Neuron (in vitro differentiated cells): ENCODE measurements around the gene ABI1.
"Not testable (repeated sequence)": the region's sequence is repeated elsewhere in the genome, so short reads cannot be mapped to it uniquely, and the experiment has no call there.

Source experiments
- H2AFZ ChIP-seq: one replicate; pipeline ENCODE4 v1.6.1; 2013; ENCODE audit warnings: low read depth, mild to moderate bottlenecking, inconsistent platforms, low read length, moderate library complexity
- H3K27me3 ChIP-seq: one replicate; pipeline ENCODE4 v1.6.1; 2013; ENCODE audit warnings: low read length; ENCODE audit not compliant: insufficient read depth
- H3K36me3 ChIP-seq: one replicate; pipeline ENCODE4 v1.6.1; 2013; ENCODE audit warnings: low read length; ENCODE audit not compliant: insufficient read depth
- H3K4me1 ChIP-seq: one replicate; pipeline ENCODE4 v1.6.1; 2013; ENCODE audit warnings: low read length; ENCODE audit not compliant: insufficient read depth
- H3K4me3 ChIP-seq: 2 replicates; pipeline ENCODE4 v1.5.1; 2013; ENCODE audit warnings: mild to moderate bottlenecking, low read length, moderate library complexity
- H3K9me3 ChIP-seq: one replicate; pipeline ENCODE4 v1.6.1; 2013; ENCODE audit warnings: low read length

The ABI1 gene

GRCh38 chr10:26790221-26790995 lies 70.3 kb downstream of the ABI1 start:
- Histone ChIP-seq H2AFZ (no peak overlapping the region), H3K4me3 (no peak overlapping the region), H3K27me3 (no peaks in the 10 kb centered on the region), H3K36me3 (no peaks in the 10 kb centered on the region), H3K9me3 (peaks cover 2% of the 10 kb centered on the region), H3K4me1 (no peaks in the 10 kb centered on the region)

GRCh38 chr10:26789779-26790178 lies 71.0 kb downstream of the ABI1 start:
- H3K27me3 ChIP-seq, H3K4me1 ChIP-seq, H3K4me3 ChIP-seq, H3K9me3 ChIP-seq, H3K36me3 ChIP-seq, H2AFZ ChIP-seq: not testable (repeated sequence)

- Histone ChIP-seq H3K9me3 (peaks cover 2% of the 10 kb centered on the region), H3K4me3 (no peak overlapping the region), H3K36me3 (no peaks in the 10 kb centered on the region), H3K4me1 (no peaks in the 10 kb centered on the region), H2AFZ (no peak overlapping the region), H3K27me3 (no peaks in the 10 kb centered on the region)
Observed at GRCh38 chr10:26787362-26787761, 73.4 kb downstream of the ABI1 start.

GRCh38 chr10:26781797-26782196 lies 79.0 kb downstream of the ABI1 start:
- no peaks in the 10 kb centered on the region for H3K36me3 ChIP-seq
- no peaks in the 10 kb centered on the region for H3K4me1 ChIP-seq
- no peaks in the 10 kb centered on the region for H3K9me3 ChIP-seq
- H3K27me3 ChIP-seq, result no peaks in the 10 kb centered on the region
- H3K4me3 ChIP-seq, result no peak overlapping the region
- no peak overlapping the region for H2AFZ ChIP-seq

- Histone ChIP-seq H3K4me3 (no peak overlapping the region), H2AFZ (no peak overlapping the region), H3K4me1 (no peaks in the 10 kb centered on the region), H3K27me3 (no peaks in the 10 kb centered on the region), H3K9me3 (no peaks in the 10 kb centered on the region), H3K36me3 (no peaks in the 10 kb centered on the region)
Observed at GRCh38 chr10:26780793-26781601, 79.8 kb downstream of the ABI1 start.

- H3K4me3 ChIP-seq, result no peak overlapping the region
- no peaks in the 10 kb centered on the region for H3K4me1 ChIP-seq
- no peak overlapping the region for H2AFZ ChIP-seq
- H3K36me3 ChIP-seq, result no peaks in the 10 kb centered on the region
- H3K27me3 ChIP-seq, result no peaks in the 10 kb centered on the region
- H3K9me3 ChIP-seq, result no peaks in the 10 kb centered on the region
Observed at GRCh38 chr10:26780106-26780792, 80.5 kb downstream of the ABI1 start.

- no peaks in the 10 kb centered on the region for H3K36me3 ChIP-seq
- no peak overlapping the region for H3K4me3 ChIP-seq
- H3K27me3 ChIP-seq, result no peaks in the 10 kb centered on the region
- H3K9me3 ChIP-seq, result no peaks in the 10 kb centered on the region
- no peak overlapping the region for H2AFZ ChIP-seq
- no peaks in the 10 kb centered on the region for H3K4me1 ChIP-seq
Observed at GRCh38 chr10:26779176-26779860, 81.4 kb downstream of the ABI1 start.

- Histone ChIP-seq H3K9me3 (no peaks in the 10 kb centered on the region), H3K36me3 (no peaks in the 10 kb centered on the region), H3K4me3 (no peak overlapping the region), H3K27me3 (no peaks in the 10 kb centered on the region), H2AFZ (no peak overlapping the region), H3K4me1 (no peaks in the 10 kb centered on the region)
Observed at GRCh38 chr10:26777686-26778085, 83.1 kb downstream of the ABI1 start.

GRCh38 chr10:26776258-26776657 lies 84.5 kb downstream of the ABI1 start:
- H3K27me3 ChIP-seq, result no peaks in the 10 kb centered on the region
- H3K4me3 ChIP-seq, result no peak overlapping the region
- H3K4me1 ChIP-seq, result no peaks in the 10 kb centered on the region
- H3K9me3 ChIP-seq, result no peaks in the 10 kb centered on the region
- no peak overlapping the region for H2AFZ ChIP-seq
- H3K36me3 ChIP-seq, result no peaks in the 10 kb centered on the region

- Histone ChIP-seq H3K4me1 (no peaks in the 10 kb centered on the region), H3K4me3 (no peak overlapping the region), H2AFZ (no peak overlapping the region), H3K9me3 (no peaks in the 10 kb centered on the region), H3K36me3 (peaks cover 1% of the 10 kb centered on the region), H3K27me3 (no peaks in the 10 kb centered on the region)
Observed at GRCh38 chr10:26773633-26774032, 87.1 kb downstream of the ABI1 start.

GRCh38 chr10:26770069-26770468 lies 90.7 kb downstream of the ABI1 start:
- Histone ChIP-seq H2AFZ (no peak overlapping the region), H3K9me3 (no peaks in the 10 kb centered on the region), H3K4me1 (no peaks in the 10 kb centered on the region), H3K36me3 (peaks cover 8% of the 10 kb centered on the region), H3K27me3 (no peaks in the 10 kb centered on the region), H3K4me3 (no peak overlapping the region)

- Histone ChIP-seq H3K4me1 (no peaks in the 10 kb centered on the region), H3K9me3 (no peaks in the 10 kb centered on the region), H3K4me3 (no peak overlapping the region), H3K27me3 (no peaks in the 10 kb centered on the region), H2AFZ (no peak overlapping the region), H3K36me3 (peaks cover 17% of the 10 kb centered on the region)
Observed at GRCh38 chr10:26765549-26765948, 95.2 kb downstream of the ABI1 start.

GRCh38 chr10:26759008-26759407 lies 101.8 kb downstream of the ABI1 start:
- H3K9me3 ChIP-seq, result no peaks in the 10 kb centered on the region
- H3K4me1 ChIP-seq, result no peaks in the 10 kb centered on the region
- H2AFZ ChIP-seq, result no peak overlapping the region
- H3K27me3 ChIP-seq, result no peaks in the 10 kb centered on the region
- H3K36me3 ChIP-seq, result peaks cover 4% of the 10 kb centered on the region
- no peak overlapping the region for H3K4me3 ChIP-seq
